Stimulated activated memory B cell treated with anti-CD40 and anti-IgM and Interleukin-4, amounts not matched to agents 10 μg/mL and 1 μg/mL and 100 μg/mL, for 72 hours (primary cell): Measurements from ENCODE around the gene TRIO.

ENCODE experiments used
- ATAC-seq: fragments of 150-1000 bp; cut with Tn5 transposase; 2 replicates; pipeline ENCODE4 v1.10.0; 2021
- H3K27ac Mint-ChIP-seq: one replicate; pipeline ENCODE4 v1.8.0; 2022; ENCODE audit warnings: mild to moderate bottlenecking, mixed read lengths
- H3K27me3 Mint-ChIP-seq: one replicate; pipeline ENCODE4 v1.8.0; 2022; ENCODE audit warnings: mixed read lengths
- H3K36me3 Mint-ChIP-seq: one replicate; pipeline ENCODE4 v1.8.0; 2022; ENCODE audit warnings: mixed read lengths
- H3K4me1 Mint-ChIP-seq: one replicate; pipeline ENCODE4 v1.8.0; 2022; ENCODE audit warnings: mixed read lengths
- H3K4me3 Mint-ChIP-seq: one replicate; pipeline ENCODE4 v1.8.0; 2022; ENCODE audit warnings: mild to moderate bottlenecking, moderate library complexity, mixed read lengths
- H3K9me3 Mint-ChIP-seq: one replicate; pipeline ENCODE4 v1.8.0; 2022; ENCODE audit warnings: mixed read lengths

TRIO gene

GRCh38 chr5:14491015-14491915, 348.1 kb downstream of the TRIO start:
- Mint-ChIP-seq H3K27ac (no peak overlapping the region), H3K36me3 (peaks cover 65% of the 10 kb centered on the region), H3K4me1 (no peaks in the 10 kb centered on the region), H3K27me3 (no peaks in the 10 kb centered on the region), H3K9me3 (no peaks in the 10 kb centered on the region), H3K4me3 (no peak overlapping the region)
- no peak for ATAC-seq

DNA sequence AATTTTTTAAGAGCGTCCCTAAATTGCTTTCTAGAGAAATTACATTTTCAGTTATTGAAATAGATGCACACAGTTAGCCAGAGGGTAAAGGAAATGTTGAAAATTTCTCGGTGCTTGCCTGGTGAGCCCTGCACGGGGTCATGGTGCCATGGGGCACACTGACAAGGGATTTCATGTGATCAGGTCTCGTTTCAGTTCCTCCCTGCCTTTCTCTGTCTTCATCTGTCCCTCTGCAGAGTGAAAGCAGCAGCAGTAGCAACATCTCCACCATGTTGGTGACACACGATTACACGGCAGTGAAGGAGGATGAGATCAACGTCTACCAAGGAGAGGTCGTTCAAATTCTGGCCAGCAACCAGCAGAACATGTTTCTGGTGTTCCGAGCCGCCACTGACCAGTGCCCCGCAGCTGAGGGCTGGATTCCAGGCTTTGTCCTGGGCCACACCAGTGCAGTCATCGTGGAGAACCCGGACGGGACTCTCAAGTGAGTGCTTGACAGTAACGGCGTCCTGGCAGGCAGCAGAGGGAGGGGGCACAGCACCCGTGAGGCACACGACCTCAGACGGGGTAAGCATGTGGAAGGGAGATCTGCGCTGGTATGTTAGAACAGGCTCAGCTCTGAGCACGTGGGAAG, 349.3 kb downstream of the TRIO start:
- Mint-ChIP-seq H3K27me3 (no peaks in the 10 kb centered on the region), H3K4me1 (no peaks in the 10 kb centered on the region), H3K27ac (no peak overlapping the region), H3K9me3 (no peaks in the 10 kb centered on the region), H3K4me3 (no peak overlapping the region), H3K36me3 (peaks cover 70% of the 10 kb centered on the region)
- ATAC-seq, result peak; percentile 35

- ATAC-seq, result no peak
- Mint-ChIP-seq H3K27ac (no peak overlapping the region), H3K36me3 (peaks cover 63% of the 10 kb centered on the region), H3K27me3 (no peaks in the 10 kb centered on the region), H3K4me3 (no peak overlapping the region), H3K4me1 (no peaks in the 10 kb centered on the region), H3K9me3 (no peaks in the 10 kb centered on the region)
These were observed 352.2 kb downstream of the TRIO start for GRCh38 chr5:14495301-14495700.

DNA sequence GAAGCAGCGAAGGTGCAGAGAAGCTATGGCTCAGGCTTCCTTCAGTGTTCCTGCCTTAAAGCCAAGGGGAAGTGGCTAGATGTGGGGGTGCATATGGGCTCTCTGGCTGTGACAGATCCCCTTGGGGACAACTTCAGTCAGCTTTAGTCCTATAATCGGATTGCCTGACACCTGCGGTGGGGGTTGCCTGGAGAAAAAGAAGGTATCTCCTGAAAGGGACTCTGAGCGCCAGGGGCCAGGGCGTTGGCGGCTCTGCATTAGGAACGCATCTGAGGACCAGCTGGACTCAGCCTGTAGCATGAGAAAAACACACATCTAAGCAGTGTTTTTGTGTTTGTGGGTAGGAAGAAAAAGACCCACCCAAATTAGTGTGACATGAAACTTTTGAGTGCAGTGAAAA, 354.2 kb downstream of the TRIO start:
- H3K9me3 Mint-ChIP-seq, result no peaks in the 10 kb centered on the region
- H3K4me3 Mint-ChIP-seq, result no peak overlapping the region
- H3K27ac Mint-ChIP-seq, result no peak overlapping the region
- no peaks in the 10 kb centered on the region for H3K27me3 Mint-ChIP-seq
- no peak for ATAC-seq
- H3K4me1 Mint-ChIP-seq, result no peaks in the 10 kb centered on the region
- peaks cover 59% of the 10 kb centered on the region for H3K36me3 Mint-ChIP-seq

DNA sequence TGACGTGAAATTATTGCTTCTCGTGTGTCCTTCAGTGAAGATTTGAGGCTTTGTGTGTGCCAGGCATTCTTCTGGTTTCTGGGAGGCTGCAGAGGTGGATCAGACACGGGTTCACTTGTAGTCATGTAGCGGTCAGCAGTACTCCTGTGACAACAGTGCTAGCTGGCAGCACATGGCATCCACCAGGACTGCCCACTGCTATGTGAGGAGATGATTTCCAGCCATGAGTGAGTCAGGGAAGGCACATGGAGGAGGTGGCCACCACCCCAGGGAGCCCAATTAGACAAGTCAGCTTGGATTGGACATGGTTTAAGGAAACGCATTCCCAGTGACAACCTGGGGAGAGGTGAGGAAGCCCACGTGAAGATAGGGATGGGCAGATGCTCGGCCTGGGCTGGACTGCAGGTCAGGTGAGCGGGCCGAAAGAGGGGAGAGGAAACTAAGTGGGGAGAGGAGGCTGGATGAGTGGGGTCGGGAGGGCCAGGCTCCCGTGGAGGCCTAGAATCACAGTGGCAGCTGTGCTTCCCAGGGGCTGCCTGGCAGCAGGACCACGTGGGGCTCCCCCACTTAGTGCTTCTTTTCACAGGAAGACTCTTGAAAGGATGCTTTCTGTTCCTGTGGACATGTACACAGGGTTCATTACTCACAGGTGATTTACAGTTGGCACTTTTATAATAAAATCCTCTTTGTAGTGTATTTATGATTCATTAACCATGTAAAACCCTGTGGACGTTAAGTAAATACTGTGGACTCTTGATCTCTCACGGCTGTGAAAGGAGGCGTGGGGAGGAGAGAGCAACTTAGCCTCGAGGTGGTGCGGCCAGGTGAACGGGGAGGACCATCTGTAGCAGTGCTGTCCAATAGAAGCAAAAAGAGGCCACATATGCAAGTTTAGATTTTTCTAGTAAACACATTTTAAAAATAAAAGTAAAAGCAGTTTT, 358.5 kb downstream of the TRIO start:
- no peak overlapping the region for H3K27ac Mint-ChIP-seq
- no peaks in the 10 kb centered on the region for H3K4me1 Mint-ChIP-seq
- H3K9me3 Mint-ChIP-seq, result no peaks in the 10 kb centered on the region
- H3K27me3 Mint-ChIP-seq, result no peaks in the 10 kb centered on the region
- ATAC-seq, result no peak
- H3K36me3 Mint-ChIP-seq, result peaks cover 70% of the 10 kb centered on the region
- no peak overlapping the region for H3K4me3 Mint-ChIP-seq

GRCh38 chr5:14502294-14502690, 359.1 kb downstream of the TRIO start:
- no peaks in the 10 kb centered on the region for H3K4me1 Mint-ChIP-seq
- no peak overlapping the region for H3K27ac Mint-ChIP-seq
- ATAC-seq, result no peak
- H3K27me3 Mint-ChIP-seq, result no peaks in the 10 kb centered on the region
- H3K36me3 Mint-ChIP-seq, result peaks cover 70% of the 10 kb centered on the region
- H3K4me3 Mint-ChIP-seq, result no peak overlapping the region
- no peaks in the 10 kb centered on the region for H3K9me3 Mint-ChIP-seq

DNA sequence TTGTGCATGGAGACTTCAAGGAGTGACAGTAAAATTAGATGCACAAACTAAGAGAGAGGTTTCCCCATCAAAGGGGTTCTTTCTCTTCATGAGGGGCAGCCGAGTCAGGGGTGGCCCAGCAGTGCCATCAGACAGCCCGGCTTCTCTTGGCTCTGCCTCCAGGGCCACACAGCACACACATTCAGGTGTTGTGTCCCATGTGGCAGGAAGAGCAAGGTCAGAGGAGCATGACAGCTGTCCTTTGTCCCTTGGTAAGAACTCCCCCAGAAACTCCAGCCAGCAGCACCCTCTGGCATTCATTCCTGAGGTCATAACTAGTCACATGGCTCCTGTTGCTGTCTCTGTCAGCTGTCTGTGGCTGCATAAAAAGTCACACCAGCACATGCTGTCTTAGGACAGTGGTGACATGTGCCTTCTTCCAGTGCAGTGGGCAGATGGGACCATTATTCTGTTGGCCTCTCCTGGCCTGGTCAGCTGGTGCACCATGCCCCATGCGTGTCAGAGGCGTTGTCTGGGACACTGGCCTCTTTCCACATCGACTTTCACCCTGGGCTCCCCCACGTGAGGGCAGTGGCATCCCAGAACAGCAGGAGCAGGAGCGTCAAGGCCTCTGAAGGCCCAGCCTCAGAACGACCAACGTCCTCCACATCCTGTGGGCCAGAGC, 360.0 kb downstream of the TRIO start:
- no peaks in the 10 kb centered on the region for H3K4me1 Mint-ChIP-seq
- no peak overlapping the region for H3K27ac Mint-ChIP-seq
- no peaks in the 10 kb centered on the region for H3K27me3 Mint-ChIP-seq
- peaks cover 70% of the 10 kb centered on the region for H3K36me3 Mint-ChIP-seq
- H3K9me3 Mint-ChIP-seq, result no peaks in the 10 kb centered on the region
- no peak for ATAC-seq
- H3K4me3 Mint-ChIP-seq, result no peak overlapping the region

GRCh38 chr5:14503681-14504331, 360.7 kb downstream of the TRIO start:
- no peaks in the 10 kb centered on the region for H3K9me3 Mint-ChIP-seq
- no peak overlapping the region for H3K4me3 Mint-ChIP-seq
- H3K4me1 Mint-ChIP-seq, result no peaks in the 10 kb centered on the region
- no peaks in the 10 kb centered on the region for H3K27me3 Mint-ChIP-seq
- peaks cover 71% of the 10 kb centered on the region for H3K36me3 Mint-ChIP-seq
- no peak overlapping the region for H3K27ac Mint-ChIP-seq
- ATAC-seq, result no peak

GRCh38 chr5:14504332-14504727, 361.2 kb downstream of the TRIO start:
- H3K4me3 Mint-ChIP-seq, result no peak overlapping the region
- no peaks in the 10 kb centered on the region for H3K9me3 Mint-ChIP-seq
- H3K27me3 Mint-ChIP-seq, result no peaks in the 10 kb centered on the region
- no peak for ATAC-seq
- H3K36me3 Mint-ChIP-seq, result peaks cover 71% of the 10 kb centered on the region
- no peaks in the 10 kb centered on the region for H3K4me1 Mint-ChIP-seq
- no peak overlapping the region for H3K27ac Mint-ChIP-seq

GRCh38 chr5:14504816-14505215, 361.7 kb downstream of the TRIO start:
- H3K4me1 Mint-ChIP-seq, result no peaks in the 10 kb centered on the region
- no peak overlapping the region for H3K27ac Mint-ChIP-seq
- peaks cover 71% of the 10 kb centered on the region for H3K36me3 Mint-ChIP-seq
- ATAC-seq, result no peak
- no peak overlapping the region for H3K4me3 Mint-ChIP-seq
- H3K9me3 Mint-ChIP-seq, result no peaks in the 10 kb centered on the region
- H3K27me3 Mint-ChIP-seq, result no peaks in the 10 kb centered on the region

DNA sequence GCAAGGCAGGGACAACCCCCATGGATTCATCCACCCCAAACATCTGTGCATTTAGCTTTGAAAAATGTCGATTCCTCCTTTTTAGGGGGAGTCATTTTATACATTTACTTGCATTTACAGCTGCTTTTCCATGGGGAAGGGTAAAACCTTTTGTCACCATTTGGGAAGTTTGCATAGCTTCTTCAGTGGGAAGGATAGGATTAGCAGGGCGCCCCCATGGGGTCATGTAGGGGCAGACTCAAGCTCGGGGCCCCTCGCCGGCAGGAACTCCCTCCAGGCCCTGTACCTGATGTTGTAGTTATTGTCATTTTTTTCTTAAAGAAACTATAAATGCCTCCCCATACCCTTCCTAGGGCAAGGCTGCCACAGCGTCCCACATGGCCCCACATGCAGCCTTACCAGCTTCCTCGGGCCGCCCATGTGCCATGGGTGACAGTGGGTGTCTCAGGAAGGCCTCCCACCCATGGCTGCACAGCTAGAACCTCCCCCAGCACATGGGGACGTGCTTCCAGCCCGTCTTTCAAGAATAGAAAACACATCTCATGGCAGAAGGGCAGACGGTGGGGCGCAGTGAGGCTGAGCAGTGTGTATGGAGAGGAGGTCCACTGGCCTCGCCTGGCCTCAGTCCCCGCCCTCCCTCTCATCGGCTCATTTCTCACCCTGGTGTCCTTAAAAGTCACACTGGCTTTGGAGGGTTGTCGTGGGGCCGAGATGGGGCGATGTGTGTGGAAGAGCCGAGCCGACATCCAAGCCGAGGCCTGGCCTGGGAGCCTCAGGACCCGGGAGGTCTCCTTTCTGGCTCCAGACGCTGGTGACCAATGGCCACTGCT, 362.4 kb downstream of the TRIO start:
- no peaks in the 10 kb centered on the region for H3K9me3 Mint-ChIP-seq
- peaks cover 71% of the 10 kb centered on the region for H3K36me3 Mint-ChIP-seq
- no peak overlapping the region for H3K27ac Mint-ChIP-seq
- no peak for ATAC-seq
- H3K27me3 Mint-ChIP-seq, result no peaks in the 10 kb centered on the region
- H3K4me1 Mint-ChIP-seq, result no peaks in the 10 kb centered on the region
- no peak overlapping the region for H3K4me3 Mint-ChIP-seq

DNA sequence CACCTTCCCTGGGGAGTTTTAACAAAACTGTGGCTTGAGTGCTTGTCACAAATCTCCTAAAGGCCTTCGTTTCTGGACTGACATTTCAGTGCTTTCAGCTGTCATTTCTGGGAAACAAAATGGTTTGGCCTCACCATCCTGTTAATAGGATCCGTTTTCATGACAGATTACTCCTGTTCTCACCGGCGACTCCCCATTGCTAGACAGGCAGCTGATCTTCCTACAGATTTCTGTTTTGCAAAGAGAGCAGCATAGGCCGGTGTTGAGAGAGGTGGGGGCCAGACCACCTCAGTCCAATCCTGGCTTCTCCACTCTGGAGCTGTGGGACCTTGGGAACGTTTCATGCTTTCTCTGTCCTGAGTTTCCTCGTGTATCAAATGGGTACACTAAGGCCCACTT, 363.0 kb downstream of the TRIO start:
- ATAC-seq, result no peak
- no peaks in the 10 kb centered on the region for H3K4me1 Mint-ChIP-seq
- H3K27ac Mint-ChIP-seq, result no peak overlapping the region
- no peaks in the 10 kb centered on the region for H3K9me3 Mint-ChIP-seq
- peaks cover 71% of the 10 kb centered on the region for H3K36me3 Mint-ChIP-seq
- no peaks in the 10 kb centered on the region for H3K27me3 Mint-ChIP-seq
- H3K4me3 Mint-ChIP-seq, result no peak overlapping the region

DNA sequence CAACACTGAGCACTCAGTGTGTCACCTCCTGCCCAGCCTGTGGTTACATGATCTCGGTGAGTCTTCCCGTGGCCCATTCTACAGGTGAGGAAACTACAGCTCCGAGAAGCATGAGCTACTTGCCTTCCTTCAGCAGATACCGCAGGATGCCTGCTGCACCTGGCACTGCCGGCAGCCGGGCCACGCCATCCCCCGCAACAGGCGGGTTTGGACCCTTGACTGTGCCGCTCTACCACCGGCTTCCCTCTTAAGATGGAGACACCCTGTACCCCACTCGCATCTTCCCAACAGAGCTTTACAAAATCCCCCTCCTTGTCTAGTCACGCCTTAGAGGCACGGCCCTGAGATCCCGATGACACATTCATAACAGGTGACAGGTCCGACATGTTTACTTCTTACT, 363.5 kb downstream of the TRIO start:
- no peaks in the 10 kb centered on the region for H3K4me1 Mint-ChIP-seq
- no peak for ATAC-seq
- no peak overlapping the region for H3K4me3 Mint-ChIP-seq
- H3K27ac Mint-ChIP-seq, result no peak overlapping the region
- H3K27me3 Mint-ChIP-seq, result no peaks in the 10 kb centered on the region
- no peaks in the 10 kb centered on the region for H3K9me3 Mint-ChIP-seq
- peaks cover 65% of the 10 kb centered on the region for H3K36me3 Mint-ChIP-seq
